CD14-positive monocyte (primary cell): ENCODE results near the gene GLI1. TPM values are rescaled to one million over a fixed set of nuclear protein-coding genes. Genes with fewer than 3 reads are reported as not detected.

Experiments
- DNase-seq, 3 donors: peaks; one replicate each; pipeline ENCODE4 v3.0.0-alpha.2; 2011 to 2022
- H2AFZ ChIP-seq: 2 replicates; pipeline ENCODE4 v1.6.0; 2012; ENCODE audit warnings: mild to moderate bottlenecking, low read depth, low read length, inconsistent platforms; ENCODE audit not compliant: insufficient read depth, poor library complexity, severe bottlenecking
- H3K27ac ChIP-seq, 2 donors: 1 replicate in 1 of 2; 2 replicates in 1 of 2; pipeline ENCODE4 v1.5.1; 2012 to 2013; ENCODE audit warnings: low read length in 2 of 2, control low read depth in 1 of 2, inconsistent platforms in 1 of 2, low read depth in 1 of 2, mild to moderate bottlenecking in 1 of 2
- H3K27me3 ChIP-seq, 2 donors: one replicate each; pipeline versions ENCODE4 v1.6.0 to v1.6.1; 2011 to 2013; ENCODE audit warnings: low read length in 2 of 2; ENCODE audit not compliant: control insufficient read depth in 2 of 2, insufficient read depth in 2 of 2
- H3K36me3 ChIP-seq, 2 donors: replicated peaks in 1 of 2; 1 replicate in 1 of 2; 2 replicates in 1 of 2; pipeline versions ENCODE4 v1.5.1 to v1.6.1; 2012 to 2013; ENCODE audit warnings: low read length in 2 of 2, control low read depth in 1 of 2, inconsistent platforms in 1 of 2, mild to moderate bottlenecking in 1 of 2; ENCODE audit not compliant: insufficient read depth in 2 of 2, control insufficient read depth in 1 of 2
- H3K4me1 ChIP-seq, 2 donors: 1 replicate in 1 of 2; 2 replicates in 1 of 2; pipeline versions ENCODE4 v1.5.1 to v1.6.1; 2012 to 2013; ENCODE audit warnings: low read length in 2 of 2, control low read depth in 1 of 2, inconsistent platforms in 1 of 2, mild to moderate bottlenecking in 1 of 2, moderate library complexity in 1 of 2; ENCODE audit not compliant: insufficient read depth in 2 of 2, control insufficient read depth in 1 of 2
- H3K4me2 ChIP-seq: replicated peaks from 2 replicates; pipeline ENCODE3; 2012; ENCODE audit warnings: low read length, moderate library complexity, mild to moderate bottlenecking; ENCODE audit not compliant: poor library complexity, severe bottlenecking; ENCODE audit errors: extremely low read depth
- H3K4me3 ChIP-seq, 3 experiments: fragments of 200-600 bp in 1 of 3; sonication (generic) in 1 of 3; replicated peaks in 1 of 3; 1 replicate in 2 of 3; 2 replicates in 1 of 3; pipeline ENCODE4 v1.5.1; 2011 to 2013; ENCODE audit warnings: low read length in 3 of 3, mild to moderate bottlenecking in 3 of 3, control low read depth in 2 of 3, low read depth in 2 of 3, inconsistent platforms in 1 of 3, moderate library complexity in 1 of 3
- H3K79me2 ChIP-seq: 2 replicates; pipeline ENCODE4 v1.6.0; 2012; ENCODE audit warnings: mild to moderate bottlenecking, control low read depth, inconsistent platforms, low read length, moderate library complexity; ENCODE audit not compliant: insufficient read depth
- H3K9ac ChIP-seq: 2 replicates; pipeline ENCODE4 v1.6.0; 2017; ENCODE audit warnings: low read length, mild to moderate bottlenecking; ENCODE audit not compliant: insufficient read depth, poor library complexity, severe bottlenecking
- H3K9me3 ChIP-seq, 2 donors: replicated peaks in 1 of 2; 1 replicate in 1 of 2; 2 replicates in 1 of 2; pipeline versions ENCODE4 v1.5.1 to v1.6.1; 2012 to 2013; ENCODE audit warnings: low read length in 2 of 2, control low read depth in 1 of 2; ENCODE audit not compliant: control insufficient read depth in 1 of 2, insufficient read depth in 1 of 2
- H4K20me1 ChIP-seq: 2 replicates; pipeline ENCODE4 v1.6.0; 2012; ENCODE audit warnings: mild to moderate bottlenecking, low read length, control low read depth, moderate library complexity; ENCODE audit not compliant: insufficient read depth
- H3K27ac Mint-ChIP-seq, 7 donors: one replicate each; pipeline ENCODE4 v1.8.0; 2020; ENCODE audit warnings: mild to moderate bottlenecking in 7 of 7, mixed read lengths in 7 of 7, moderate library complexity in 6 of 7, inconsistent platforms in 2 of 7
- H3K27me3 Mint-ChIP-seq, 3 donors: one replicate each; pipeline ENCODE4 v1.8.0; 2021 to 2022; ENCODE audit warnings: low read depth in 3 of 3, mild to moderate bottlenecking in 3 of 3, mixed read lengths in 3 of 3, moderate library complexity in 3 of 3, inconsistent platforms in 1 of 3
- H3K36me3 Mint-ChIP-seq, 2 donors: one replicate each; pipeline ENCODE4 v1.8.0; 2020; ENCODE audit warnings: mixed read lengths in 2 of 2, inconsistent platforms in 1 of 2, mild to moderate bottlenecking in 1 of 2
- H3K4me1 Mint-ChIP-seq: one replicate; pipeline ENCODE4 v1.8.0; 2020; ENCODE audit warnings: mild to moderate bottlenecking, mixed read lengths
- H3K4me3 Mint-ChIP-seq, 2 donors: one replicate each; pipeline ENCODE4 v1.8.0; 2020; ENCODE audit warnings: mild to moderate bottlenecking in 2 of 2, mixed read lengths in 2 of 2, moderate library complexity in 1 of 2
- H3K9me3 Mint-ChIP-seq, 7 donors: one replicate each; pipeline ENCODE4 v1.8.0; 2020 to 2022; ENCODE audit warnings: mixed read lengths in 7 of 7, mild to moderate bottlenecking in 6 of 7, moderate library complexity in 6 of 7, inconsistent platforms in 2 of 7
- WGBS: methylation state at CpG from one replicate; pipeline ENCODE4 v1.1.5; 2013; ENCODE audit warnings: missing lambda C conversion rate; ENCODE audit not compliant: insufficient coverage; 5-methylcytosine and 5-hydroxymethylcytosine counted together
- intact Hi-C, 2 donors: fragments of 100-400 bp; cut with micrococcal nuclease; formaldehyde crosslinking; loops; one replicate each; pipeline versions ENCODE4 v1.15.0 to v1.15.1; 2023
- polyA plus RNA-seq, 3 donors: library from polyadenylated mRNA; depleted of rRNA in 1 of 3; unstranded in 2 of 3; stranded (reverse) in 1 of 3; fragments of 300-500 nt in 2 of 3; fragments of >200 nt in 1 of 3; fragmentation: Illumina TruSeq in 2 of 3; gene quantifications; 1 replicate in 2 of 3; 2 replicates in 1 of 3; pipeline ENCODE4 v1.2.3, GENCODE V29; 2012 to 2021
- TF ChIP-seq, protein P1 (sequence below): fragments of 200-600 bp; IDR thresholded peaks from one replicate; pipeline ENCODE4 v1.8.0; 2022; ENCODE audit warnings: antibody characterized with exemption, mild to moderate bottlenecking

The GLI1 gene
- polyA plus RNA-seq, 3 donors = 0.05 TPM; not detected in 2

DNA sequence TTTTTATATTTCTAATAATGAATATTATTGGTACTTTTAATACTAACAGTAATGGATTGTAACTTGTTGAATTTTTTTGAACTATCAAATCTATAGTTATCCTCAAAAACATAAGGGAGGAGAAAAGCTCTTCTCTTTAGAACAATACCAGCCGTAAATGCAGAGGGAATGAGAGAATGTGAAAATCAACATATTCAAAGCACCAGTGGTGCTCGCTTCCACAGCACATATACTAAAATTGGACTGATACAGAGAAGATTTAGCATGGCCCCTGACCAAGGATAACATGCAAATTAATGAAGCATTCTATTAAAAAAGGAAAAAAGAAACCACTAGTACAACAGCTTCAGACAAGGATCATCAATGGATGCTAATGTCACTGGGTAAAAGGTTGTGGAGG lies 44.5 kb upstream of the GLI1 start:
- intact Hi-C loops = no loop called here
- H3K9ac ChIP-seq = no peak overlapping the region
- peaks cover 85% of the 10 kb centered on the region for H3K79me2 ChIP-seq
- TF ChIP-seq, protein P1, sequence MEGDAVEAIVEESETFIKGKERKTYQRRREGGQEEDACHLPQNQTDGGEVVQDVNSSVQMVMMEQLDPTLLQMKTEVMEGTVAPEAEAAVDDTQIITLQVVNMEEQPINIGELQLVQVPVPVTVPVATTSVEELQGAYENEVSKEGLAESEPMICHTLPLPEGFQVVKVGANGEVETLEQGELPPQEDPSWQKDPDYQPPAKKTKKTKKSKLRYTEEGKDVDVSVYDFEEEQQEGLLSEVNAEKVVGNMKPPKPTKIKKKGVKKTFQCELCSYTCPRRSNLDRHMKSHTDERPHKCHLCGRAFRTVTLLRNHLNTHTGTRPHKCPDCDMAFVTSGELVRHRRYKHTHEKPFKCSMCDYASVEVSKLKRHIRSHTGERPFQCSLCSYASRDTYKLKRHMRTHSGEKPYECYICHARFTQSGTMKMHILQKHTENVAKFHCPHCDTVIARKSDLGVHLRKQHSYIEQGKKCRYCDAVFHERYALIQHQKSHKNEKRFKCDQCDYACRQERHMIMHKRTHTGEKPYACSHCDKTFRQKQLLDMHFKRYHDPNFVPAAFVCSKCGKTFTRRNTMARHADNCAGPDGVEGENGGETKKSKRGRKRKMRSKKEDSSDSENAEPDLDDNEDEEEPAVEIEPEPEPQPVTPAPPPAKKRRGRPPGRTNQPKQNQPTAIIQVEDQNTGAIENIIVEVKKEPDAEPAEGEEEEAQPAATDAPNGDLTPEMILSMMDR = no peak
- Mint-ChIP-seq H3K4me3 (no peak overlapping the region), H3K36me3 (peaks cover 33 to 42% of the 10 kb centered on the region in 2 donors), H3K27ac (peak overlapping the region in 1 of 7 donors; percentile 73), H3K4me1 (peaks cover 14% of the 10 kb centered on the region), H3K27me3 (peaks cover 0 to 1% (median 0%) of the 10 kb centered on the region in 3 donors), H3K9me3 (peaks cover 0 to 2% (median 0%) of the 10 kb centered on the region in 7 donors)
- H3K9me3 ChIP-seq = no peaks in the 10 kb centered on the region
- no peak overlapping the region for H3K4me2 ChIP-seq
- H3K27me3 ChIP-seq = no peaks in the 10 kb centered on the region
- H4K20me1 ChIP-seq = peaks cover 83% of the 10 kb centered on the region
- peaks cover 9 to 13% of the 10 kb centered on the region in 2 donors for H3K36me3 ChIP-seq
- H3K4me1 ChIP-seq = no peaks in the 10 kb centered on the region
- no peak overlapping the region for H3K4me3 ChIP-seq
- no peak overlapping the region for H2AFZ ChIP-seq
- WGBS = no CpG with 5 or more reads among the region's 2 CpGs
- DNase-seq = no peak
- H3K27ac ChIP-seq = no peak overlapping the region

DNA sequence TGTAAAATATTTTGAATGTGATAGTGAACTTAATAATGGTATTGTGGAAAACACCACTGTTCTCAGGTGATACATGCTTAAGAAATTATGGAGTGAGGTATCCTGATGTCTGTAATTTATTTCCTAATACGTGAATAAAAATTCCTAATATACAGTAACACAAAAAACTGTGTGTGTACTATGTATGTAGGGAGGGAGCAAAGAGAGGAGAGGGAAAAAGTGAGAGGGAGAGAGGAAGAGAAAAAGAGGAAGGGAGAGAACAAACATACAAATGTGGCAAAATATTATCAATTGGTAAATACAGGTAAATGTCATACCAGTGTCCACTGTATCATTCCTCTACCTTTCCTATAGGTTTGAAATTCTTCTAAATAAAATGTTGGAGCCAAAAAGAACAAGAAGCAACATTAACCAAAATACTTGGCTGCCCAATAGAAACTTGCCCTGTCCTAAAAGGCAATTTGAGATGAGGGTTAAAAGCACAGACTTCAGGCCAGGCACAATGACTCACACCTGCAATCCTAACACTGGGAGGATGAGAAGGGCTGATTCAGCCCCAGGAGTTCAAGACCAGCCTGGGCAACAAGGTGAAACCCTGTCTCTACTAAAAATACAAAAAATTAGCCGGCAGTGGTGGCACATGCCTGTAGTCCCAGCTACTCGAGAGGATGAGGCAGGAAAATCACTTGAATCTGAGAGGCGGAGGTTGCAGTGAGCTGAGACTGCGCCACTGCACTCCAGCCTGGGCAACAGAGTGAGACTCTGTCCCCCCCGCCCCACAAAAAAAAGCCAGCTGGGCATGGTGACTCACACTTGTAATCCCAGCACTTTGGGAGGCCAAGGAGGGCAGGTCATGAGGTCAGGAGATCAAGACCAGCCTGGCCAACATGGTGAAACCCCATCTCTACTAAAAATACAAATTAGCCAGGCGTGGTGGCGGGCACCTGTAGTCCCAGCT lies 43.3 kb upstream of the GLI1 start:
- Mint-ChIP-seq H3K27me3 (no peaks in the 10 kb centered on the region), H3K4me1 (peaks cover 12% of the 10 kb centered on the region), H3K4me3 (no peak overlapping the region), H3K27ac (peak overlapping the region in 5 of 7 donors; percentile 1 to 52 (median 30)), H3K36me3 (peaks cover 38 to 52% of the 10 kb centered on the region in 2 donors), H3K9me3 (peaks cover 0 to 2% (median 0%) of the 10 kb centered on the region in 7 donors)
- no peak for DNase-seq
- Histone ChIP-seq H3K4me2 (no peak overlapping the region), H3K9me3 (no peaks in the 10 kb centered on the region), H2AFZ (no peak overlapping the region), H3K4me3 (no peak overlapping the region), H3K36me3 (peaks cover 16 to 23% of the 10 kb centered on the region in 2 donors), H3K27me3 (no peaks in the 10 kb centered on the region), H3K4me1 (no peaks in the 10 kb centered on the region), H3K79me2 (peaks cover 82% of the 10 kb centered on the region), H4K20me1 (peaks cover 84% of the 10 kb centered on the region), H3K9ac (no peak overlapping the region), H3K27ac (peak overlapping the region in 1 of 2 donors; percentile 37)
- intact Hi-C loops = no loop called here
- WGBS = 100% methylated on average over 7 of the region's 8 CpGs
- TF ChIP-seq, protein P1 = no peak
